ENCODE data around the gene POLDIP2. TPM values are rescaled to one million over a fixed set of nuclear protein-coding genes. Genes with fewer than 3 reads are reported as not detected.

POLDIP2 gene
- total and polyA plus RNA-seq, 2 of the 13 experiments (the other 11 are each of a cell fraction or from before 2014, with no cell fraction given), result 85.9 to 114 TPM

- TF ChIP-seq CSRNP1 (CRISPR knock-in tag; IDR thresholded peaks at IDR 0.05), result no peak
These were observed 27.7 kb upstream of the POLDIP2 start (continued) for GRCh38 chr17:28385037-28385400.

GRCh38 chr17:28384281-28385036 lies 27.1 kb upstream of the POLDIP2 start:
- Histone ChIP-seq H3K9me3 (ENCODE audit: low read length) (no peaks in the 10 kb centered on the region), H4K20me1 (ENCODE audit: insufficient read depth, low read length) (no peaks in the 10 kb centered on the region), H3K4me2 (ENCODE audit: low read depth, low read length) (no peak overlapping the region), H2AFZ (ENCODE audit: low read length) (no peak overlapping the region), H3K9ac (ENCODE audit: insufficient read depth, low read depth, low read length) (no peak overlapping the region), H3K79me2 (ENCODE audit: insufficient read depth, low read length) (no peaks in the 10 kb centered on the region), H3K4me3 (replicated peaks in 1 of 3; ENCODE audit: insufficient read depth in 1 of 3, low read depth in 2 of 3, low read length in 3 of 3) (no peak overlapping the region), H3K36me3 (replicated peaks in 1 of 2; ENCODE audit: control insufficient read depth in 1 of 2, insufficient read depth in 2 of 2, low read length in 2 of 2) (no peaks in the 10 kb centered on the region), H3K27ac (ENCODE audit: extremely low read length, insufficient read depth, low read length) (no peak overlapping the region), H3K4me1 (ENCODE audit: insufficient read depth, low read length) (peaks cover 26% of the 10 kb centered on the region), H3K27me3 (ENCODE audit: control insufficient read depth in 1 of 2, insufficient read depth in 2 of 2, low read length in 2 of 2) (no peaks in the 10 kb centered on the region)
- no TSS peak for BruUV-seq (replicated peaks)
- no peak for FAIRE-seq
- no peak for DNase-seq (ENCODE audit: low spot score)
- ChIA-PET CTCF (ENCODE audit: low intra/inter-chr PET ratio, low total read pairs) (no interaction called here), POLR2A (interaction anchor here (5.7 kb wide), 1 partner anchor 15 kb away, joined by 107 read pairs; the partner anchor contains the start of genes SARM1 and VTN)
- TF ChIP-seq MBNL3 (CRISPR knock-in tag; conservative IDR thresholded peaks at IDR 0.05) (no peak), ZNF101 (CRISPR knock-in tag; IDR thresholded peaks at IDR 0.05; ENCODE audit: borderline replicate concordance, low read depth) (no peak), ZNF773 (CRISPR knock-in tag; IDR thresholded peaks at IDR 0.05; ENCODE audit: borderline replicate concordance) (no peak), ZC3H13 (CRISPR knock-in tag; IDR thresholded peaks at IDR 0.05) (no peak), ZNF614 (CRISPR knock-in tag; IDR thresholded peaks at IDR 0.05; ENCODE audit: borderline replicate concordance) (no peak), ZBTB3 (CRISPR knock-in tag; IDR thresholded peaks at IDR 0.05; ENCODE audit: borderline replicate concordance, low read depth) (no peak), HMG20B (CRISPR knock-in tag; conservative IDR thresholded peaks at IDR 0.05) (no peak), PTBP1 (IDR thresholded peaks at IDR 0.05; ENCODE audit: low read depth, low read length, poor library complexity, severe bottlenecking) (no peak), ZNF646 (CRISPR knock-in tag; IDR thresholded peaks at IDR 0.05) (no peak)
- intact Hi-C loops (cut with micrococcal nuclease; ENCODE audit: unreplicated experiment) (no loop called here), in situ Hi-C loops (cut with HindIII; ENCODE audit: extremely low pct_ligation_motif_present, low pct_unique_long_range_greater_than_20kb) (no loop called here)
- WGBS (ENCODE audit: low lambda C conversion rate), result 86% methylated on average over 34 of the region's 56 CpGs
- ATAC-seq, result no peak
